Mucosa of gallbladder (tissue), 1 donor: ENCODE results near the gene HMGB2. TPM values are rescaled to one million over a fixed set of nuclear protein-coding genes. Genes with fewer than 3 reads are reported as not detected.

Experiments used
- DNase-seq: peaks from one replicate; pipeline ENCODE4 v3.0.0-alpha.2; 2020; ENCODE audit warnings: low spot score
- total RNA-seq: library from RNA; stranded (reverse); gene quantifications from one replicate; pipeline ENCODE4 v1.2.1, GENCODE V29; 2021
- donor health status: DM: no; HTN: no; CAD: no.

HMGB2 gene
- total RNA-seq: 39.1 TPM

- DNase-seq: peak; percentile 100
Observed at GRCh38 chr4:173334085-173334890, at the start of gene HMGB2. Gene HMGB2 (minus strand): TSS chr4:173334358. CDS start chr4:173333649, 709 bp downstream.

- no peak for DNase-seq
Observed at GRCh38 chr4:173382349-173382748, 48.2 kb upstream of the HMGB2 start.

- no peak for DNase-seq
Observed at GRCh38 chr4:173381610-173382009, 47.5 kb upstream of the HMGB2 start.

- no peak for DNase-seq
Observed at GRCh38 chr4:173380987-173381386, 46.8 kb upstream of the HMGB2 start.

- no peak for DNase-seq
Observed at GRCh38 chr4:173379929-173380328, 45.8 kb upstream of the HMGB2 start.

GRCh38 chr4:173374588-173374987 is 40.4 kb upstream of the HMGB2 start:
- DNase-seq: no peak

GRCh38 chr4:173371292-173372192 is 37.4 kb upstream of the HMGB2 start:
- peak; percentile 70 for DNase-seq

- peak; percentile 99 for DNase-seq
Observed at GRCh38 chr4:173370477-173371291, 36.5 kb upstream of the HMGB2 start, which contains the start of gene SAP30. Gene SAP30 (plus strand): TSS chr4:173370954. CDS start chr4:173371183, 229 bp downstream.

GRCh38 chr4:173370130-173370476 is 35.9 kb upstream of the HMGB2 start:
- no peak for DNase-seq

GRCh38 chr4:173367946-173368345 is 33.8 kb upstream of the HMGB2 start:
- no peak for DNase-seq

- no peak for DNase-seq
Observed at GRCh38 chr4:173367285-173367684, 33.1 kb upstream of the HMGB2 start.

GRCh38 chr4:173365359-173365996 is 31.3 kb upstream of the HMGB2 start:
- DNase-seq: no peak

GRCh38 chr4:173362666-173363065 is 28.5 kb upstream of the HMGB2 start:
- no peak for DNase-seq

- DNase-seq: no peak
Observed at GRCh38 chr4:173360587-173361221, 26.5 kb upstream of the HMGB2 start.

- no peak for DNase-seq
Observed at GRCh38 chr4:173357939-173358338, 23.8 kb upstream of the HMGB2 start.

- no peak for DNase-seq
Observed at GRCh38 chr4:173347467-173347866, 13.3 kb upstream of the HMGB2 start.

GRCh38 chr4:173346074-173346473 is 11.9 kb upstream of the HMGB2 start:
- DNase-seq: no peak

GRCh38 chr4:173345648-173346047 is 11.5 kb upstream of the HMGB2 start:
- DNase-seq: no peak

GRCh38 chr4:173343832-173344397 is 9.8 kb upstream of the HMGB2 start:
- DNase-seq: no peak

- DNase-seq: no peak
Observed at GRCh38 chr4:173337463-173337862, 3.3 kb upstream of the HMGB2 start.
